Prostate gland (tissue), 2 donors: ENCODE results near the gene TXNL4A. TPM values are rescaled to one million over a fixed set of nuclear protein-coding genes. Genes with fewer than 3 reads are reported as not detected.
A peak's percentile ranks its signal among the peaks of the same experiment; 100 is the strongest.

ENCODE experiments used
- DNase-seq: peaks from one replicate; pipeline ENCODE4 v3.0.0-alpha.2; 2019; ENCODE audit warnings: low spot score
- H3K27ac ChIP-seq, 2 donors: fragments of 200-600 bp; sonication (generic); 2 replicates each; pipeline ENCODE4 v1.5.1; 2017 to 2019
- H3K27me3 ChIP-seq: fragments of 200-600 bp; sonication (generic); replicated peaks from 2 replicates; pipeline ENCODE4 v1.5.1; 2019; ENCODE audit not compliant: insufficient read depth
- H3K36me3 ChIP-seq, 2 donors: fragments of 200-600 bp; sonication (generic); 1 replicate in 1 of 2; 2 replicates in 1 of 2; pipeline versions ENCODE4 v1.5.1 to v1.8.1; 2017 to 2019
- H3K4me1 ChIP-seq: fragments of 200-600 bp; sonication (generic); replicated peaks from 2 replicates; pipeline ENCODE4 v1.5.1; 2019
- H3K4me3 ChIP-seq, 2 donors: fragments of 200-600 bp; sonication (generic); 2 replicates each; pipeline ENCODE4 v1.5.1; 2017 to 2019
- H3K9me3 ChIP-seq: fragments of 200-600 bp; sonication (generic); 2 replicates; pipeline ENCODE4 v1.5.1; 2017
- POLR2A ChIP-seq: fragments of 450-650 bp; IDR thresholded peaks from one replicate; pipeline ENCODE4 v1.6.1; 2016; ENCODE audit warnings: antibody characterized with exemption, mild to moderate bottlenecking
- POLR2AphosphoS5 ChIP-seq: sonication (generic); formaldehyde crosslinking; IDR thresholded peaks from one replicate; pipeline ENCODE4 v1.6.1; 2017; ENCODE audit warnings: antibody characterized with exemption
- WGBS: methylation state at CpG from one replicate; pipeline ENCODE4 v1.1.5; 2018; 5-methylcytosine and 5-hydroxymethylcytosine counted together
- intact Hi-C: fragments of 100-400 bp; cut with DNase I; formaldehyde crosslinking; loops from one replicate; pipeline ENCODE4 v1.14.2; 2022
- total RNA-seq, 2 donors: library from RNA; depleted of rRNA; stranded (reverse); fragments of >200 nt; gene quantifications; one replicate each; pipeline ENCODE4 v1.1.0, GENCODE V29; 2016
- TF ChIP-seq, protein P1 (sequence below), 4 experiments: fragments of 200-600 bp in 2 of 4; fragments of 450-650 bp in 2 of 4; sonication (generic) in 2 of 4; IDR thresholded peaks; 1 replicate in 3 of 4; 2 replicates in 1 of 4; pipeline ENCODE4 v1.5.1; 2016 to 2019; ENCODE audit warnings: antibody characterized with exemption in 4 of 4, mild to moderate bottlenecking in 2 of 4, moderate library complexity in 2 of 4

TXNL4A gene
- total RNA-seq = 10 to 100 TPM; 25.4 to 35.2 TPM

DNA sequence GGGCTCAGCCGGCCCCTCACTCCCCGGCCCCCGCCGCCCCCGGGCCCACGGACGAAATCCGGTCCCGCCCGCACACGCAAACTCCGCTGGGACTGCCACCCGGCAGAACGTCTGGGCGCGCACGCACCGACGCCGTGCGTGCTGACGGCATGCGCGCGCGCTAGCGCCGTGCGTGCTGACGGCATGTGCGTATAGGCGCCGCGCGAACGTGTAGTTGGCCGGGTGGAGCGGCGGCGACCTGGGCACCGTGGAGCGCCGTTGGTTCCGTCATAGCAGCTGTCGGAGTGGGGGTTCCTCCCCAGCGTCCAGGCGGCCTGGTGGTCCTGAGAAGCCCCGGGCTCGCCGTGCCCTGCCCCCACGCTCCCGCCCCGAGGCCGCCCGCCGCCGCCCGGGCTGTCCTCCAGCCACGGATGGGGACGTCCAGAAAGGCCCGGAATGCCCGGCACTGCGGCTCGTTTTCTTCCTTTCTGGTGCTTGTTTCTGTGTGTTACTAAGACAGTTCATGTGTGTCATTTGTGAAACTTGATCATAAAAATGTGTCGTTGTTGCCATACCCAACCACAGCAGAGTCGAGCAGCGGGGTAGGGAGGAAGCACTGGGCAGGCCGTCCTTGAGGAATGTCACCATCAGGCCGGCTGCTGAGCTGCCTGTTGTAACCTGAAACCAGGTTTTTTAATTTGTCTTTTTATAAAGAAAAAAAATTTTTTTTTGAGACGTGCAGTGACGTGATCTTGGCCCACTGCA, at the start of gene TXNL4A:
Gene TXNL4A (minus strand): TSS at position 113 of the 744 bp plus-strand sequence. CDS start 171 bp downstream, outside the sequence.
- H3K27me3 ChIP-seq = no peaks in the 10 kb centered on the region
- intact Hi-C loops = loop anchor here (2.0 to 5.0 kb wide), 2 partner anchors 22 to 44 kb away; partner anchors contain the start of gene RBFA
- H3K4me1 ChIP-seq = no peaks in the 10 kb centered on the region
- DNase-seq = peak; percentile 75
- H3K9me3 ChIP-seq = no peaks in the 10 kb centered on the region
- TF ChIP-seq POLR2A (peak; percentile 66), POLR2AphosphoS5 (peak; percentile 58)
- TF ChIP-seq, protein P1, sequence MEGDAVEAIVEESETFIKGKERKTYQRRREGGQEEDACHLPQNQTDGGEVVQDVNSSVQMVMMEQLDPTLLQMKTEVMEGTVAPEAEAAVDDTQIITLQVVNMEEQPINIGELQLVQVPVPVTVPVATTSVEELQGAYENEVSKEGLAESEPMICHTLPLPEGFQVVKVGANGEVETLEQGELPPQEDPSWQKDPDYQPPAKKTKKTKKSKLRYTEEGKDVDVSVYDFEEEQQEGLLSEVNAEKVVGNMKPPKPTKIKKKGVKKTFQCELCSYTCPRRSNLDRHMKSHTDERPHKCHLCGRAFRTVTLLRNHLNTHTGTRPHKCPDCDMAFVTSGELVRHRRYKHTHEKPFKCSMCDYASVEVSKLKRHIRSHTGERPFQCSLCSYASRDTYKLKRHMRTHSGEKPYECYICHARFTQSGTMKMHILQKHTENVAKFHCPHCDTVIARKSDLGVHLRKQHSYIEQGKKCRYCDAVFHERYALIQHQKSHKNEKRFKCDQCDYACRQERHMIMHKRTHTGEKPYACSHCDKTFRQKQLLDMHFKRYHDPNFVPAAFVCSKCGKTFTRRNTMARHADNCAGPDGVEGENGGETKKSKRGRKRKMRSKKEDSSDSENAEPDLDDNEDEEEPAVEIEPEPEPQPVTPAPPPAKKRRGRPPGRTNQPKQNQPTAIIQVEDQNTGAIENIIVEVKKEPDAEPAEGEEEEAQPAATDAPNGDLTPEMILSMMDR (IDR thresholded peaks at IDR 0.05) = peak in 2 of 4 experiments; percentile 4 to 15
- H3K4me3 ChIP-seq = peak within 1 kb of the TSS; percentile 80 to 90
- WGBS = under 1% methylated on average over 58 of the region's 71 CpGs
- no peaks in the 10 kb centered on the region for H3K36me3 ChIP-seq
- peak within 1 kb of the TSS; percentile 91 to 96 for H3K27ac ChIP-seq

DNA sequence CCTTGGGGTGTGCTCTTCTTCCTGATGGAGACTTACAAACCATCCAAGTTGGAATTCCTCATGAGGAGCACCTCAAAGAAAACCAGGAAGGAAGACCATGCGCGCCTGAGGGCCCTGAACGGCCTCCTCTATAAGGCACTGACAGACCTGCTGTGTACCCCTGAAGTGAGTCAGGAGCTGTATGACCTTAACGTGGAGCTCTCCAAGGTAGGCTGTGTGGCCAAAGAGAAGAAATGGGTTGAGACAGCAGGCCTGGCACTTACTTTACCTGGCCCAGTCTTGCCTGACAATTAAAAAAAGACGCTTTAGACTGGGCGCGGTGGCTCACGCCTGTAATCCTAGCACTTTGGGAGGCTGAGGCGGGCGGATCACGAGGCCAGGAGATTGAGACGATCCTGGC, 48.9 kb upstream of the TXNL4A start:
- H3K9me3 ChIP-seq = no peaks in the 10 kb centered on the region
- no peak for DNase-seq
- H3K36me3 ChIP-seq = no peaks in the 10 kb centered on the region
- TF ChIP-seq, protein P1 (IDR thresholded peaks at IDR 0.05) = no peak
- TF ChIP-seq POLR2A = no peak
- TF ChIP-seq POLR2AphosphoS5 = no peak
- no peaks in the 10 kb centered on the region for H3K27me3 ChIP-seq
- no peak overlapping the region for H3K4me3 ChIP-seq
- intact Hi-C loops = loop anchor here (5.0 kb wide), 2 partner anchors 70 to 110 kb away; partner anchors contain the start of gene ADNP2
- no peak overlapping the region for H3K27ac ChIP-seq
- no peaks in the 10 kb centered on the region for H3K4me1 ChIP-seq
- WGBS = 94% methylated on average over 12 of the region's 12 CpGs

DNA sequence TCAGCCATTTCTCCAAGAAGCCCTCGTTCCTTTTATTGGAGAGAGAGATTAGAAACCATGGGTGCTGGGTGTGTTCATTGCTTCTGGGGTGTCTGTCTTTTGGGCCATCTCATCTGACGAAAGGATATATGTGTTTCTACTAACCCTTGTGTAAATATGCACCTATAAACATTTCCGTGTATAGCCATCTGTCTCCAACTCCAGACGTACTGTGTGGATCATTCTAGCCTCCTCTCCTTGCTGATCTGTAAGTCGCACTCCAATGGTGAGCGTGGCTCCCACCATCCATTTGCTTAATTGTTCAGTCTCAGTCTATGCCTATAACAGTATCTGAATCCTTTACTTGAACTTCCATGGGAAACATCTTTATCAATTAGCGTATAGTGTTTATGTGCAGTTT, 47.6 kb upstream of the TXNL4A start:
- H3K27ac ChIP-seq = no peak overlapping the region
- no peak overlapping the region for H3K4me3 ChIP-seq
- H3K9me3 ChIP-seq = no peaks in the 10 kb centered on the region
- H3K27me3 ChIP-seq = no peaks in the 10 kb centered on the region
- 87% methylated on average over 7 of the region's 7 CpGs for WGBS
- H3K36me3 ChIP-seq = no peaks in the 10 kb centered on the region
- intact Hi-C loops = loop anchor here (5.0 kb wide), 2 partner anchors 71 to 111 kb away; partner anchors contain the start of gene ADNP2
- no peaks in the 10 kb centered on the region for H3K4me1 ChIP-seq
- TF ChIP-seq, protein P1 (IDR thresholded peaks at IDR 0.05) = no peak
- TF ChIP-seq POLR2A (no peak), POLR2AphosphoS5 (no peak)
- no peak for DNase-seq

- no peak for DNase-seq
- no peaks in the 10 kb centered on the region for H3K36me3 ChIP-seq
- H3K27me3 ChIP-seq = no peaks in the 10 kb centered on the region
- H3K4me3 ChIP-seq = peak overlapping the region; percentile 58 to 69
- TF ChIP-seq POLR2A (no peak), POLR2AphosphoS5 (no peak)
- TF ChIP-seq, protein P1 (IDR thresholded peaks at IDR 0.05) = no peak
- H3K9me3 ChIP-seq = no peaks in the 10 kb centered on the region
- H3K4me1 ChIP-seq = no peaks in the 10 kb centered on the region
- WGBS = 2% methylated on average over 8 of the region's 8 CpGs
- intact Hi-C loops = loop anchor here (5.0 kb wide), 5 partner anchors 48 to 358 kb away; partner anchors contain the start of genes ADNP2, CTDP1, SLC66A2 and TXNL4A
- H3K27ac ChIP-seq = peak overlapping the region; percentile 79 to 87
Observed at GRCh38 chr18:80034852-80035406, 46.6 kb upstream of the TXNL4A start.
